KMS-11 (cell line): Measurements from ENCODE around the gene AGAP3.

Experiments used
- H2AFZ ChIP-seq: fragments of 200-600 bp; sonication (generic); 2 replicates; pipeline ENCODE4 v1.6.1; 2016; ENCODE audit warnings: antibody characterized with exemption, mixed run types, low read depth
- H3K27ac ChIP-seq: fragments of 200-600 bp; sonication (generic); 2 replicates; pipeline ENCODE4 v1.6.1; 2016; ENCODE audit warnings: mild to moderate bottlenecking, mixed run types
- H3K27me3 ChIP-seq: fragments of 200-600 bp; sonication (generic); 2 replicates; pipeline ENCODE4 v1.6.1; 2017; ENCODE audit warnings: mild to moderate bottlenecking, low read depth, mixed run types, moderate library complexity; ENCODE audit not compliant: insufficient read depth
- H3K36me3 ChIP-seq: fragments of 200-600 bp; sonication (generic); 2 replicates; pipeline ENCODE4 v1.6.1; 2017; ENCODE audit warnings: mild to moderate bottlenecking, mixed run types; ENCODE audit not compliant: insufficient read depth
- H3K4me1 ChIP-seq: fragments of 200-600 bp; sonication (generic); 2 replicates; pipeline ENCODE4 v1.6.1; 2016; ENCODE audit warnings: mild to moderate bottlenecking, low read depth, mixed run types; ENCODE audit not compliant: poor library complexity, severe bottlenecking
- H3K4me2 ChIP-seq: fragments of 200-600 bp; sonication (generic); 2 replicates; pipeline ENCODE4 v1.7.0; 2016; ENCODE audit warnings: mild to moderate bottlenecking, mixed run types
- H3K4me3 ChIP-seq: fragments of 200-600 bp; sonication (generic); IDR thresholded peaks from 2 replicates; pipeline ENCODE4 v1.6.1; 2017; ENCODE audit warnings: low read depth, low read length, mixed read lengths; ENCODE audit not compliant: insufficient read depth
- H3K79me2 ChIP-seq: fragments of 200-600 bp; sonication (generic); 2 replicates; pipeline ENCODE4 v1.6.1; 2016; ENCODE audit warnings: low read depth, mixed run types; ENCODE audit not compliant: insufficient read depth
- H3K9ac ChIP-seq: fragments of 200-600 bp; sonication (generic); 2 replicates; pipeline ENCODE4 v1.6.1; 2016; ENCODE audit warnings: mild to moderate bottlenecking, mixed run types
- H4K20me1 ChIP-seq: fragments of 200-600 bp; sonication (generic); 2 replicates; pipeline ENCODE4 v1.6.1; 2016; ENCODE audit warnings: mild to moderate bottlenecking, mixed run types; ENCODE audit not compliant: insufficient read depth
- TF ChIP-seq, protein P1 (sequence below): fragments of 200-600 bp; sonication (generic); conservative IDR thresholded peaks from 2 replicates; pipeline ENCODE4 v1.6.1; 2017; ENCODE audit warnings: low read depth, mild to moderate bottlenecking, antibody characterized with exemption, low read length, moderate library complexity, mixed read lengths

Gene AGAP3

GRCh38 chr7:151087245-151088018, 1.2 kb downstream of the AGAP3 start:
- H3K4me2 ChIP-seq: peak overlapping the region; percentile 99
- H3K27ac ChIP-seq: peak overlapping the region; percentile 65
- H3K36me3 ChIP-seq: no peaks in the 10 kb centered on the region; the same call in 1 of the 2 replicates
- peak overlapping the region; percentile 75 for H2AFZ ChIP-seq
- H3K4me3 ChIP-seq: peak overlapping the region; percentile 39
- peaks cover 3% of the 10 kb centered on the region; the same call in 1 of the 2 replicates for H4K20me1 ChIP-seq
- H3K9ac ChIP-seq: peak overlapping the region; percentile 89
- peaks cover 62% of the 10 kb centered on the region for H3K79me2 ChIP-seq
- H3K4me1 ChIP-seq: peaks cover 32% of the 10 kb centered on the region
- TF ChIP-seq, protein P1, sequence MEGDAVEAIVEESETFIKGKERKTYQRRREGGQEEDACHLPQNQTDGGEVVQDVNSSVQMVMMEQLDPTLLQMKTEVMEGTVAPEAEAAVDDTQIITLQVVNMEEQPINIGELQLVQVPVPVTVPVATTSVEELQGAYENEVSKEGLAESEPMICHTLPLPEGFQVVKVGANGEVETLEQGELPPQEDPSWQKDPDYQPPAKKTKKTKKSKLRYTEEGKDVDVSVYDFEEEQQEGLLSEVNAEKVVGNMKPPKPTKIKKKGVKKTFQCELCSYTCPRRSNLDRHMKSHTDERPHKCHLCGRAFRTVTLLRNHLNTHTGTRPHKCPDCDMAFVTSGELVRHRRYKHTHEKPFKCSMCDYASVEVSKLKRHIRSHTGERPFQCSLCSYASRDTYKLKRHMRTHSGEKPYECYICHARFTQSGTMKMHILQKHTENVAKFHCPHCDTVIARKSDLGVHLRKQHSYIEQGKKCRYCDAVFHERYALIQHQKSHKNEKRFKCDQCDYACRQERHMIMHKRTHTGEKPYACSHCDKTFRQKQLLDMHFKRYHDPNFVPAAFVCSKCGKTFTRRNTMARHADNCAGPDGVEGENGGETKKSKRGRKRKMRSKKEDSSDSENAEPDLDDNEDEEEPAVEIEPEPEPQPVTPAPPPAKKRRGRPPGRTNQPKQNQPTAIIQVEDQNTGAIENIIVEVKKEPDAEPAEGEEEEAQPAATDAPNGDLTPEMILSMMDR: no peak; the same call in none of the 2 replicates
- no peaks in the 10 kb centered on the region for H3K27me3 ChIP-seq

GRCh38 chr7:151088019-151088855, 2.0 kb downstream of the AGAP3 start:
- Histone ChIP-seq H3K4me2 (peak overlapping the region; percentile 99), H3K79me2 (peaks cover 64% of the 10 kb centered on the region), H3K27me3 (no peaks in the 10 kb centered on the region), H3K27ac (peak overlapping the region; percentile 65), H4K20me1 (peaks cover 6% of the 10 kb centered on the region; the same call in 1 of the 2 replicates), H3K36me3 (no peaks in the 10 kb centered on the region; the same call in 1 of the 2 replicates), H3K9ac (peak overlapping the region; percentile 89), H2AFZ (peak overlapping the region; percentile 75), H3K4me3 (peak overlapping the region; percentile 39), H3K4me1 (peaks cover 32% of the 10 kb centered on the region)
- TF ChIP-seq, protein P1: no peak

GRCh38 chr7:151088856-151089699, 2.8 kb downstream of the AGAP3 start:
- peaks cover 14% of the 10 kb centered on the region for H4K20me1 ChIP-seq
- H3K4me1 ChIP-seq: peaks cover 27% of the 10 kb centered on the region
- H3K9ac ChIP-seq: no peak overlapping the region
- H2AFZ ChIP-seq: no peak overlapping the region
- no peaks in the 10 kb centered on the region; the same call in 1 of the 2 replicates for H3K36me3 ChIP-seq
- H3K27ac ChIP-seq: no peak overlapping the region
- TF ChIP-seq, protein P1: no peak
- H3K79me2 ChIP-seq: peaks cover 73% of the 10 kb centered on the region
- H3K4me3 ChIP-seq: no peak overlapping the region
- H3K4me2 ChIP-seq: peak overlapping the region; percentile 99; the same call in 1 of the 2 replicates
- H3K27me3 ChIP-seq: no peaks in the 10 kb centered on the region
